ENCODE measurements around the gene CDH13. TPM values are rescaled to one million over a fixed set of nuclear protein-coding genes. Genes with fewer than 3 reads are reported as not detected.

The CDH13 gene
- total RNA-seq, 1 donor from 2014 or later: 81.1 TPM

- Mint-ChIP-seq H3K27ac (ENCODE audit: unreplicated experiment) (peak overlapping the region; percentile 13), H3K27me3 (ENCODE audit: unreplicated experiment) (peaks cover 5% of the 10 kb centered on the region), H3K4me1 (ENCODE audit: low read depth, unreplicated experiment) (peaks cover 32% of the 10 kb centered on the region), H3K36me3 (ENCODE audit: unreplicated experiment) (no peaks in the 10 kb centered on the region), H3K4me3 (ENCODE audit: unreplicated experiment) (no peak overlapping the region), H3K9me3 (ENCODE audit: unreplicated experiment) (peaks cover 6% of the 10 kb centered on the region)
- no peak for DNase-seq
- no peak for TF ChIP-seq CTCF (IDR thresholded peaks at IDR 0.05; ENCODE audit: partially characterized antibody, unreplicated experiment)
Measured at GRCh38 chr16:82991966-82992675, 365.4 kb downstream of the CDH13 start.

- no peaks in the 10 kb centered on the region for H3K36me3 Mint-ChIP-seq (ENCODE audit: unreplicated experiment)
- H3K27ac Mint-ChIP-seq (ENCODE audit: unreplicated experiment): peak overlapping the region; percentile 98
- no peak overlapping the region for H3K4me3 Mint-ChIP-seq (ENCODE audit: unreplicated experiment)
- H3K27me3 Mint-ChIP-seq (ENCODE audit: unreplicated experiment): peaks cover 5% of the 10 kb centered on the region
- TF ChIP-seq CTCF (IDR thresholded peaks at IDR 0.05; ENCODE audit: partially characterized antibody, unreplicated experiment): no peak
- H3K4me1 Mint-ChIP-seq (ENCODE audit: low read depth, unreplicated experiment): peaks cover 32% of the 10 kb centered on the region
- peaks cover 6% of the 10 kb centered on the region for H3K9me3 Mint-ChIP-seq (ENCODE audit: unreplicated experiment)
- no peak for DNase-seq
Measured at GRCh38 chr16:82992786-82993185, 366.0 kb downstream of the CDH13 start.

GRCh38 chr16:82993415-82993814 is 366.6 kb downstream of the CDH13 start:
- peaks cover 5% of the 10 kb centered on the region for H3K27me3 Mint-ChIP-seq (ENCODE audit: unreplicated experiment)
- peaks cover 6% of the 10 kb centered on the region for H3K9me3 Mint-ChIP-seq (ENCODE audit: unreplicated experiment)
- peak overlapping the region; percentile 77 for H3K4me3 Mint-ChIP-seq (ENCODE audit: unreplicated experiment)
- no peaks in the 10 kb centered on the region for H3K36me3 Mint-ChIP-seq (ENCODE audit: unreplicated experiment)
- no peak for TF ChIP-seq CTCF (IDR thresholded peaks at IDR 0.05; ENCODE audit: partially characterized antibody, unreplicated experiment)
- H3K4me1 Mint-ChIP-seq (ENCODE audit: low read depth, unreplicated experiment): peaks cover 32% of the 10 kb centered on the region
- DNase-seq: no peak
- peak overlapping the region; percentile 98 for H3K27ac Mint-ChIP-seq (ENCODE audit: unreplicated experiment)

- peaks cover 5% of the 10 kb centered on the region for H3K27me3 Mint-ChIP-seq (ENCODE audit: unreplicated experiment)
- peaks cover 6% of the 10 kb centered on the region for H3K9me3 Mint-ChIP-seq (ENCODE audit: unreplicated experiment)
- peak; percentile 61 for DNase-seq
- H3K4me3 Mint-ChIP-seq (ENCODE audit: unreplicated experiment): peak overlapping the region; percentile 77
- no peaks in the 10 kb centered on the region for H3K36me3 Mint-ChIP-seq (ENCODE audit: unreplicated experiment)
- peak overlapping the region; percentile 98 for H3K27ac Mint-ChIP-seq (ENCODE audit: unreplicated experiment)
- H3K4me1 Mint-ChIP-seq (ENCODE audit: low read depth, unreplicated experiment): peaks cover 35% of the 10 kb centered on the region
- TF ChIP-seq CTCF (IDR thresholded peaks at IDR 0.05; ENCODE audit: partially characterized antibody, unreplicated experiment): no peak
Measured at GRCh38 chr16:82993926-82994325, 367.2 kb downstream of the CDH13 start.

GRCh38 chr16:82995286-82995923 is 368.6 kb downstream of the CDH13 start:
- Mint-ChIP-seq H3K27ac (ENCODE audit: unreplicated experiment) (peak overlapping the region; percentile 98), H3K4me1 (ENCODE audit: low read depth, unreplicated experiment) (peaks cover 38% of the 10 kb centered on the region), H3K9me3 (ENCODE audit: unreplicated experiment) (peaks cover 6% of the 10 kb centered on the region), H3K36me3 (ENCODE audit: unreplicated experiment) (no peaks in the 10 kb centered on the region), H3K4me3 (ENCODE audit: unreplicated experiment) (no peak overlapping the region), H3K27me3 (ENCODE audit: unreplicated experiment) (peaks cover 5% of the 10 kb centered on the region)
- no peak for DNase-seq
- TF ChIP-seq CTCF (IDR thresholded peaks at IDR 0.05; ENCODE audit: partially characterized antibody, unreplicated experiment): no peak
